ENCODE data around the gene NCAPD2.
A peak's percentile ranks its signal among the peaks of the same experiment; 100 is the strongest.

Gene NCAPD2, protein sequence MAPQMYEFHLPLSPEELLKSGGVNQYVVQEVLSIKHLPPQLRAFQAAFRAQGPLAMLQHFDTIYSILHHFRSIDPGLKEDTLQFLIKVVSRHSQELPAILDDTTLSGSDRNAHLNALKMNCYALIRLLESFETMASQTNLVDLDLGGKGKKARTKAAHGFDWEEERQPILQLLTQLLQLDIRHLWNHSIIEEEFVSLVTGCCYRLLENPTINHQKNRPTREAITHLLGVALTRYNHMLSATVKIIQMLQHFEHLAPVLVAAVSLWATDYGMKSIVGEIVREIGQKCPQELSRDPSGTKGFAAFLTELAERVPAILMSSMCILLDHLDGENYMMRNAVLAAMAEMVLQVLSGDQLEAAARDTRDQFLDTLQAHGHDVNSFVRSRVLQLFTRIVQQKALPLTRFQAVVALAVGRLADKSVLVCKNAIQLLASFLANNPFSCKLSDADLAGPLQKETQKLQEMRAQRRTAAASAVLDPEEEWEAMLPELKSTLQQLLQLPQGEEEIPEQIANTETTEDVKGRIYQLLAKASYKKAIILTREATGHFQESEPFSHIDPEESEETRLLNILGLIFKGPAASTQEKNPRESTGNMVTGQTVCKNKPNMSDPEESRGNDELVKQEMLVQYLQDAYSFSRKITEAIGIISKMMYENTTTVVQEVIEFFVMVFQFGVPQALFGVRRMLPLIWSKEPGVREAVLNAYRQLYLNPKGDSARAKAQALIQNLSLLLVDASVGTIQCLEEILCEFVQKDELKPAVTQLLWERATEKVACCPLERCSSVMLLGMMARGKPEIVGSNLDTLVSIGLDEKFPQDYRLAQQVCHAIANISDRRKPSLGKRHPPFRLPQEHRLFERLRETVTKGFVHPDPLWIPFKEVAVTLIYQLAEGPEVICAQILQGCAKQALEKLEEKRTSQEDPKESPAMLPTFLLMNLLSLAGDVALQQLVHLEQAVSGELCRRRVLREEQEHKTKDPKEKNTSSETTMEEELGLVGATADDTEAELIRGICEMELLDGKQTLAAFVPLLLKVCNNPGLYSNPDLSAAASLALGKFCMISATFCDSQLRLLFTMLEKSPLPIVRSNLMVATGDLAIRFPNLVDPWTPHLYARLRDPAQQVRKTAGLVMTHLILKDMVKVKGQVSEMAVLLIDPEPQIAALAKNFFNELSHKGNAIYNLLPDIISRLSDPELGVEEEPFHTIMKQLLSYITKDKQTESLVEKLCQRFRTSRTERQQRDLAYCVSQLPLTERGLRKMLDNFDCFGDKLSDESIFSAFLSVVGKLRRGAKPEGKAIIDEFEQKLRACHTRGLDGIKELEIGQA (N-terminal part only)

DNA sequence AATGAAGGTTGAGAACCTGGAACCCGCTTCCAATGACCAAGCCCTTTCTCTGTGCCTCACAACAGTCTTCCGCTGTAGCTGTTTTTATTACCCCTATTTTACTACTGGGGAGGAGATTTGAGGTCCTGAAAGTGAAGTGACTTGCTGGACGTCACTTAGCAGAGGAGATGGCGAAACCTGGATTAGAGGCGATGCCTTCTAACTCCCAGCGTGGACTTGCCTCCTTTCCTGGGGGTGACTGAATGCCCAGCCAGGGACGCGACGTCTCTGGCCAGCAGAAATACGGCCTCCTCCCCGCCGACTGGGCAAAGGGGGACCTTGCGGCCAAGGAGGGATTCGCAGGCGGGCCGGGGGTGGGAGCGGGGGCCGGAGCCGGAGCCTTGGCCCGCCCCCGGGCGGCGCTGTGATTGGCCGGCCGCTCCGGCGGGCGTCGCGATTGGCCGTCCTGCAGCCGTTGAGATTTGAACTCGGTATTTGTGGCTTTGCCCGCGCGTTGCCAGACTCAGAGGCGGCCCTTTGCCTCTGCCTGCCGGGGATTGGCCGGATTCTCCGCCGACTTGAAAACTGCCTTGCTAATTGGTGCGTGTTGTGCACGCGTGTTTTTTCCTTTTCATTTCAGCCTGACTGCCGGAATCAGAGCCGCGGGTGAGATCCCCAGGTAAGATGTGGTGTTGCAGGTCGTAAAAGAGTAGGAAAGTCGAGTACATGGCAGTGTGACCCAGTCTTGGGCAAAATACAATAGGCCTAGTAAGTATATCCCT lies at the start of gene NCAPD2:
TSS of gene NCAPD2 (plus strand) at position 606 of the 761 bp plus-strand sequence. CDS start 997 bp downstream, outside the sequence.
- DNase-seq (ENCODE audit: low read depth in 2 of 2) = peak; percentile 92 to 94

DNA sequence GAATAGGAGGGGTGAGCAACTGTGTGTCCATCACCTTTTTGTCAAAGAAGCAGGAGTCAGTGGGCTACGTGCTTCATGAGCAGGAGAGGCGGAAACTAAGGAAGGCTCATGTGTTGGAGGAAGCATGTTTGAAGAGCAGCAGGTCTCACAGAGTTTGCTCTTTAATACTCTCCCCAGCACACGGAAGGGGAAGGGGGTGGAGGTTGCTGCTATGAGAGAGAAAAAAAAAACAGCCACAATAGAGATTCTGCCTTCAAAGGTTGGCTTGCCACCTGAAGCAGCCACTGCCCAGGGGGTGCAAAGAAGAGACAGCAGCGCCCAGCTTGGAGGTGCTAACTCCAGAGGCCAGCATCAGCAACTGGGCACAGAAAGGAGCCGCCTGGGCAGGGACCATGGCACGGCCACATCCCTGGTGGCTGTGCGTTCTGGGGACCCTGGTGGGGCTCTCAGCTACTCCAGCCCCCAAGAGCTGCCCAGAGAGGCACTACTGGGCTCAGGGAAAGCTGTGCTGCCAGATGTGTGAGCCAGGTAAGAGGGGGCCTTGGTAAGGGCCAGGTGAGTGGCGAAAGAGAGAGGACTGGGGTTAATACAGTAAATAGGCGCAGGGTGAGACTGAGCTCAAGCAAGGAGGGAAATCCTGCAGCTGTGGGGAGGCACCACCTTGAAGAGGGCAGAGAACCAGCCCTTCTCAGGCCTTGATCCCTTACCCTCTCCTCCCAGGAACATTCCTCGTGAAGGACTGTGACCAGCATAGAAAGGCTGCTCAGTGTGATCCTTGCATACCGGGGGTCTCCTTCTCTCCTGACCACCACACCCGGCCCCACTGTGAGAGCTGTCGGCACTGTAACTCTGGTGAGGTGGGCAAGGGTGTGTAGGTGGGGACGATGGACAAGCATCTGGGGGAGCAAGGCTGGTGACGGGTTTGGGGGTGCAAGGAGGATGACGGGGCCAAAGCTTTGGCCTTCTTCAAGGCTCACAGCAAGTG lies 48.9 kb upstream of the NCAPD2 start, which contains the start of gene CD27:
TSS of gene CD27 (plus strand) at position 252 of the 985 bp plus-strand sequence. CDS start at position 393, 141 bp downstream.
- DNase-seq (ENCODE audit: low read depth in 2 of 2) = no peak

DNA sequence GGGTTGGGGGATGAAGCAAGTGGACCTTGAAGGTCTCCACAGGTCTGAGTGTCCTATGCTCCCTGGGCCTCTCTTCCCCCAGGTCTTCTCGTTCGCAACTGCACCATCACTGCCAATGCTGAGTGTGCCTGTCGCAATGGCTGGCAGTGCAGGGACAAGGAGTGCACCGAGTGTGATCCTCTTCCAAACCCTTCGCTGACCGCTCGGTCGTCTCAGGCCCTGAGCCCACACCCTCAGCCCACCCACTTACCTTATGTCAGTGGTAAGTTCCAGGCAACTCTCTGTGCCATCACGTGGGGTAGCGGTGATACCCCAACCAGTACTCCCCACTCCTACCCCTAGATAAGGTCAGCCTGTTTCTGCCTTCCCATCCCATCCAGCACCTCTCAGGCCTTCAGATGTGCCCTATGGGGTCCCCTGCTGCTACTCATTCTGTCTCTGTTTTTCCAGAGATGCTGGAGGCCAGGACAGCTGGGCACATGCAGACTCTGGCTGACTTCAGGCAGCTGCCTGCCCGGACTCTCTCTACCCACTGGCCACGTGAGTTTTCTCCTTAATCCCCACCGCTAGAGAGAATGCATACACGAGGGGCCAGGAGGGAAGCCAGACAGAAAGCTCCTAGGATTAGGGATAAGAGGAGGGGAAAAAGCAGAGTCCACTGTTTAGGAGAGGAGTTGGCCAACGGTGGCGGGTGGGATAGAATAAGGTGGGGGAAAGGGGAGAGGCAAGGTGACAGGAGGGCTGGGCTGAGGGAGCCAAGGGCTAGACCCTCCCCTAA lies 43.6 kb upstream of the NCAPD2 start:
- no peak for DNase-seq (ENCODE audit: low read depth in 2 of 2)

DNA sequence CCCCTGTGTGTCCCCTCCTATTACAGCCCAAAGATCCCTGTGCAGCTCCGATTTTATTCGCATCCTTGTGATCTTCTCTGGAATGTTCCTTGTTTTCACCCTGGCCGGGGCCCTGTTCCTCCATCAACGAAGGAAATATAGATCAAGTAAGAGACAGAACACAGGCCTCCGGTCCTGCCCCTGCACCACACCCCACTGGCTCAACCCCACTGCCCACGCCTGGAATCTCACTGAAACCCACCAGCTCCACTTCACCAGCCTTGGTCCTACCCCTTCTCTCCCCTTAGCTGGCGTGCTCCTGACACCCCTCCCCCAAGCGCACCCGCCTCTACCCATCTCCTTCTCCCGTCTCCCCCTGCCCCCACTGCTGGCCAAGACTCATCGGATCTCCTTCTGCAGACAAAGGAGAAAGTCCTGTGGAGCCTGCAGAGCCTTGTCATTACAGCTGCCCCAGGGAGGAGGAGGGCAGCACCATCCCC lies 43.0 kb upstream of the NCAPD2 start:
- no peak for DNase-seq (ENCODE audit: low read depth in 2 of 2)

- peak; percentile 59 to 73 for DNase-seq (ENCODE audit: low read depth in 2 of 2)
Measured at GRCh38 chr12:6451348-6452244, 42.3 kb upstream of the NCAPD2 start, which contains the start of gene TAPBPL. Gene TAPBPL, plus strand, starts transcription at chr12:6452042. Its CDS starts 207 bp downstream, at chr12:6452249.

- no peak for DNase-seq (ENCODE audit: low read depth in 2 of 2)
Measured at GRCh38 chr12:6452245-6452943, 41.5 kb upstream of the NCAPD2 start.

DNA sequence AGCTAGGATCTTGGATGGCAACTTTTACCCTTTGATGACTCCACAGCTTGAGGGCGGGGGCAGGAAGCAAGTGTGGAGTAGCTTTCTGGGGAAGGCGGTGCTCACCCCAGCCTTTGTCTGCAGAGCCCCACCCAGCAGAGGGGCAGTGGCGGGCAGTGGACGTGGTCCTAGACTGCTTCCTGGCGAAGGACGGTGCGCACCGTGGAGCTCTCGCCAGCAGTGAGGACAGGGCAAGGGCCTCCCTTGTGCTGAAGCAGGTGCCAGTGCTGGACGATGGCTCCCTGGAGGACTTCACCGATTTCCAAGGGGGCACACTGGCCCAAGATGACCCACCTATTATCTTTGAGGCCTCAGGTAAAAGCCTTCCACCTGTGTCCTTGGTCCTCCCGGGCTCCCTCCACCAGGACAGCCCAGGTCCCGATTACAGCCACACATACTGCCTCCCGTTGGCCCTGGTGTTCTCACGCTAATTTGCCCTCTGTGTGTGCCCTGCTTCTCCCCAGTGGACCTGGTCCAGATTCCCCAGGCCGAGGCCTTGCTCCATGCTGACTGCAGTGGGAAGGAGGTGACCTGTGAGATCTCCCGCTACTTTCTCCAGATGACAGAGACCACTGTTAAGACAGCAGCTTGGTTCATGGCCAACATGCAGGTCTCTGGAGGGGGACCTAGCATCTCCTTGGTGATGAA lies 40.8 kb upstream of the NCAPD2 start:
- DNase-seq (ENCODE audit: low read depth in 2 of 2) = no peak

- no peak for DNase-seq (ENCODE audit: low read depth in 2 of 2)
Measured at GRCh38 chr12:6457220-6457945, 36.5 kb upstream of the NCAPD2 start.

DNA sequence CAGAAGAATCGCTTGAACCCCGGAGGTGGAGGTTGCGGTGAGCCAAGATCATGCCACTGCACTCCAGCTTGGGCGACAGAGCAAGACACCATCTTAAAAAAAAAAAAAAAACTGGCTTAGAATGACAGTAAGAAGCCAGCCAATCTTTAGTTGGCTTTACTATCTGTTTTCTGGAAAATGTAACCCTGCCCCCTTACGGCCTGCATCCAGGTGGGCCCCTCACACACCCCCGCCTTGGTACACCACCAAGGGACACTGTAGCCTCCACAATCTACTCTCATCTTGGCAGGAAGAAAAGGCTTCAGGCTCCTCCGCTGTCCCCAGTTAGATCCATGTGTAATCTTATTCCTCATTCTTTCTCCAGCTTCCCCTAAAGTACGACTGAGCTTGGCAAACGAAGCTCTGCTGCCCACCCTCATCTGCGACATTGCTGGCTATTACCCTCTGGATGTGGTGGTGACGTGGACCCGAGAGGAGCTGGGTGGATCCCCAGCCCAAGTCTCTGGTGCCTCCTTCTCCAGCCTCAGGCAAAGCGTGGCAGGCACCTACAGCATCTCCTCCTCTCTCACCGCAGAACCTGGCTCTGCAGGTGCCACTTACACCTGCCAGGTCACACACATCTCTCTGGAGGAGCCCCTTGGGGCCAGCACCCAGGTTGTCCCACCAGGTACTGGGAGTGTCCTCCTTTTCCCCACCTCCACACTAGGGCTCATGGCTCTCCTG lies 35.5 kb upstream of the NCAPD2 start:
- no peak for DNase-seq (ENCODE audit: low read depth in 2 of 2)

GRCh38 chr12:6459004-6459337 lies 34.9 kb upstream of the NCAPD2 start:
- DNase-seq (ENCODE audit: low read depth in 2 of 2) = no peak

- DNase-seq (ENCODE audit: low read depth in 2 of 2) = peak in 1 of 2 donors; percentile 39
Measured at GRCh38 chr12:6460751-6461371, 33.0 kb upstream of the NCAPD2 start.

DNA sequence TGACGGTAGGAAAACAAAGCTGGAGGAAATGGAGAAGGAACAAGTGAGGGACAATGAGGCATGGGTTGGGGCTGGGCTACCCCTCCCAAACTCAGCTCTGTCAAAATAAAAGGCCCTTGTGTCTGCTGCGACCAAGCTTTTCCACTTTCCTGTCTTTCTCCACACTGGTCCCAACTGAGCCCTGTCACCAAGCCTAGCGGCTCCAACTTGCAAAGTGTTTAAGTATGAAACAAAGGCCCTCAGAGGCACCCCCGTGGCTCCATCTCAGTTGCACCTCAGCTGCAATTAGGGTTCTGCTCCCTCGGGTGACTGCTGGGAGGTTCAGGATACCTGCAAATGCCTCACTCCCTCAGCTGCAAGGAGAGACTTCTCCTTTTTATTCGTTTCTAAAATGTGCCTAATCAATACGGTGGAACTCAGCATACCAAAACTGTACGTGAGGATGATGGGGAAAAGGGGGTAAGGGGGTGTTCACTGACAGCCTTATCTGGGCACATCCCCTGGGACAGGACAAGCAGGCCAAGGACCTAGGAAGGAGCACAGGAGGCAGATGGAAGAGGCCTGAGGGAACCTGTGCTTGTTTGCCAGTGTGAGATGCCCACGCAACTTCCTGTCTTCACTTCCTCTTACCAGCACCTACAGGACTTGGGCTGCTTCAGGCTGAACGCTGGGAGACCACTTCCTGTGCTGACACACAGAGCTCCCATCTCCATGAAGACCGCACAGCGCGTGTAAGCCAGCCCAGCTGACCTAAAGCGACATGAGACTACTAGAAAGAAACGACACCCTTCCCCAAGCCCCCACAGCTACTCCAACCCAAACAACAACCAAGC lies 32.3 kb upstream of the NCAPD2 start:
- peak; percentile 73 to 83 for DNase-seq (ENCODE audit: low read depth in 2 of 2)

DNA sequence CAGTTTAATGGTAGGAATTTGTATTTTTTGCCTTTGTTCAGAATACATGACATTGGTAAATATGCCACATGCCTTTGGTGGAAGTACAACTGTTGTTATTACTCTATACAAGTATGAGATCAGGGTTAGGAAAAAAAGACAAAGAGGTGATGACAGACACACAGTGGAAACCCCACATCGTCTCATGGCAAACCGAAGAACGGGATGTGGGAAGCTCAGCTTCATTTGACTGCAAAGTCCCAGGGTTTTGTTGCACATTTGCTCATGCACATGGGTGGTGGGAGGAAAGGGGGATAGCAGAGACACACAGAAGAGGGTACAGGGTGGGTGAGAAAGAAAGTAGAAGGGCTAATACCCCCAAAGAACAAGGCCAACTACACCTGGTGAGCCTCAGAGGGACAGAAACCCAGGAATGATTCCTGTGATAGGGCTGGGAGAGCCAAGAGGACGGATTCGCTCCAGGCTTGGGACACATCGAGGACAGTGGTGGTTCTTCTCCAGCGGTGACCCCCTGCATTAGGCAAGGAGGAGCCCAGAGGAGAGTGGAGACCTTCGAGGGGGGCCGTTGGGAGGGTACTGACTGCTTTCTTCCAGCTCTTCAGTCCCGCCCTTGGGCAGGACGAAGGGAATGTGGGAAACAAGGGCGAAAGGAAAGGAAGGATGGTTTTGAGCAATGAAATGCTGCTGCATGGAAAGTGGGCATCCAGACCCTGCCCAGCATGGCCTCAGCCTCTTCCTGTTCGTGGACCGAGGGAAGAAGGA lies 31.5 kb upstream of the NCAPD2 start:
- no peak for DNase-seq (ENCODE audit: low read depth in 2 of 2)
